ENCODE results near the gene WFIKKN2. TPM values are rescaled to one million over a fixed set of nuclear protein-coding genes. Genes with fewer than 3 reads are reported as not detected.

Gene WFIKKN2
- total and polyA plus RNA-seq, 4 donors: 0.01 to 0.31 (median 0.13) TPM

- peaks cover 0 to 6% (median 0%) of the 10 kb centered on the region in 4 donors for H3K9me3 ChIP-seq (ENCODE audit: control insufficient read depth in 4 of 4, insufficient read depth in 3 of 4, low read length in 3 of 4)
- 96 to 97% methylated on average over 5 of the region's 5 CpGs for WGBS, 2 donors
- H3K4me3 ChIP-seq: no peak overlapping the region
- no peak for ATAC-seq (ENCODE audit: insufficient read depth, low FRiP score)
- peaks cover 0 to 1% (median 0%) of the 10 kb centered on the region in 5 donors for H3K4me1 ChIP-seq (ENCODE audit: control insufficient read depth in 5 of 5, insufficient read depth in 5 of 5, low read length in 5 of 5)
- H3K27ac ChIP-seq (ENCODE audit: low read depth in 1 of 2, low read length in 1 of 2): no peak overlapping the region
- no peaks in the 10 kb centered on the region for H3K36me3 ChIP-seq (ENCODE audit: control insufficient read depth in 4 of 4, insufficient read depth in 4 of 4, low read length in 4 of 4)
- no peak overlapping the region for H3K9ac ChIP-seq (ENCODE audit: insufficient read depth in 1 of 2, low read length in 2 of 2)
- TF ChIP-seq, protein P1, sequence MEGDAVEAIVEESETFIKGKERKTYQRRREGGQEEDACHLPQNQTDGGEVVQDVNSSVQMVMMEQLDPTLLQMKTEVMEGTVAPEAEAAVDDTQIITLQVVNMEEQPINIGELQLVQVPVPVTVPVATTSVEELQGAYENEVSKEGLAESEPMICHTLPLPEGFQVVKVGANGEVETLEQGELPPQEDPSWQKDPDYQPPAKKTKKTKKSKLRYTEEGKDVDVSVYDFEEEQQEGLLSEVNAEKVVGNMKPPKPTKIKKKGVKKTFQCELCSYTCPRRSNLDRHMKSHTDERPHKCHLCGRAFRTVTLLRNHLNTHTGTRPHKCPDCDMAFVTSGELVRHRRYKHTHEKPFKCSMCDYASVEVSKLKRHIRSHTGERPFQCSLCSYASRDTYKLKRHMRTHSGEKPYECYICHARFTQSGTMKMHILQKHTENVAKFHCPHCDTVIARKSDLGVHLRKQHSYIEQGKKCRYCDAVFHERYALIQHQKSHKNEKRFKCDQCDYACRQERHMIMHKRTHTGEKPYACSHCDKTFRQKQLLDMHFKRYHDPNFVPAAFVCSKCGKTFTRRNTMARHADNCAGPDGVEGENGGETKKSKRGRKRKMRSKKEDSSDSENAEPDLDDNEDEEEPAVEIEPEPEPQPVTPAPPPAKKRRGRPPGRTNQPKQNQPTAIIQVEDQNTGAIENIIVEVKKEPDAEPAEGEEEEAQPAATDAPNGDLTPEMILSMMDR (IDR thresholded peaks at IDR 0.05; ENCODE audit: control extremely low read depth, extremely low read depth): no peak
- H3K27me3 ChIP-seq (ENCODE audit: control insufficient read depth in 3 of 3, insufficient read depth in 3 of 3, low read length in 2 of 3): no peaks in the 10 kb centered on the region
- no peak for DNase-seq
These were observed 43.7 kb downstream of the WFIKKN2 start for GRCh38 chr17:50879086-50879485.

- no peak overlapping the region for H3K4me3 ChIP-seq
- H3K9ac ChIP-seq (ENCODE audit: insufficient read depth in 1 of 2, low read length in 2 of 2): no peak overlapping the region
- H3K9me3 ChIP-seq (ENCODE audit: control insufficient read depth in 4 of 4, insufficient read depth in 3 of 4, low read length in 3 of 4): peaks cover 0 to 6% (median 0%) of the 10 kb centered on the region in 4 donors
- TF ChIP-seq, protein P1 (IDR thresholded peaks at IDR 0.05; ENCODE audit: control extremely low read depth, extremely low read depth): no peak
- ATAC-seq (ENCODE audit: insufficient read depth, low FRiP score) (no peak), DNase-seq (no peak)
- peaks cover 0 to 13% (median 0%) of the 10 kb centered on the region in 5 donors for H3K4me1 ChIP-seq (ENCODE audit: control insufficient read depth in 5 of 5, insufficient read depth in 5 of 5, low read length in 5 of 5)
- no peaks in the 10 kb centered on the region for H3K36me3 ChIP-seq (ENCODE audit: control insufficient read depth in 4 of 4, insufficient read depth in 4 of 4, low read length in 4 of 4)
- no peaks in the 10 kb centered on the region for H3K27me3 ChIP-seq (ENCODE audit: control insufficient read depth in 3 of 3, insufficient read depth in 3 of 3, low read length in 2 of 3)
- WGBS, 2 donors: 96 to 98% methylated on average over 2 of the region's 2 CpGs
- no peak overlapping the region for H3K27ac ChIP-seq (ENCODE audit: low read depth in 1 of 2, low read length in 1 of 2)
These were observed 45.8 kb downstream of the WFIKKN2 start for GRCh38 chr17:50881182-50881581.

DNA sequence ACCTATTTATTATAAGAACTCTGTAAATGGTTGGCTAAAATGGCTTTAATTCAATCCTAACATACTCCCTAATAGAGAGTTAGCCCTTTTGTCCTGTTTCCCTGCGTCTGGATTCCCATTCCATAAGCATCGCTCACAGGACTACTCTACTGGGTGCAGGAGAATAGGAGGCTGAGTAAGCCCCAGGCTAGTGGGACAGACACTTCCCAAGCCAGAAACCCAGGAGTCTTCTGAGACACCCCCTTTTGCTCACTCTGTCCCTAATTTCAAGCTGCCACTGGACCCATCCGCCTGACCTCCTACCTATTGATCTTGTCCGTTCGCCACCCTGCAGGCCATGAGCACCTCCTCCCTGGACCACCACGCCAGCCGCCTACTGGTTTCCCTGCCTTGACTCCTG is 47.5 kb downstream of the WFIKKN2 start:
- Histone ChIP-seq H3K27ac (ENCODE audit: low read depth in 1 of 2, low read length in 1 of 2) (no peak overlapping the region), H3K9ac (ENCODE audit: insufficient read depth in 1 of 2, low read length in 2 of 2) (no peak overlapping the region), H3K27me3 (ENCODE audit: control insufficient read depth in 3 of 3, insufficient read depth in 3 of 3, low read length in 2 of 3) (no peaks in the 10 kb centered on the region), H3K36me3 (ENCODE audit: control insufficient read depth in 4 of 4, insufficient read depth in 4 of 4, low read length in 4 of 4) (no peaks in the 10 kb centered on the region), H3K4me3 (no peak overlapping the region), H3K4me1 (ENCODE audit: control insufficient read depth in 5 of 5, insufficient read depth in 5 of 5, low read length in 5 of 5) (peaks cover 0 to 13% (median 0%) of the 10 kb centered on the region in 5 donors), H3K9me3 (ENCODE audit: control insufficient read depth in 4 of 4, insufficient read depth in 3 of 4, low read length in 3 of 4) (peaks cover 0 to 6% (median 0%) of the 10 kb centered on the region in 4 donors)
- no peak for ATAC-seq (ENCODE audit: insufficient read depth, low FRiP score)
- TF ChIP-seq, protein P1 (IDR thresholded peaks at IDR 0.05; ENCODE audit: control extremely low read depth, extremely low read depth): no peak
- WGBS, 2 donors: 98% methylated on average over 7 of the region's 7 CpGs
- DNase-seq: no peak

DNA sequence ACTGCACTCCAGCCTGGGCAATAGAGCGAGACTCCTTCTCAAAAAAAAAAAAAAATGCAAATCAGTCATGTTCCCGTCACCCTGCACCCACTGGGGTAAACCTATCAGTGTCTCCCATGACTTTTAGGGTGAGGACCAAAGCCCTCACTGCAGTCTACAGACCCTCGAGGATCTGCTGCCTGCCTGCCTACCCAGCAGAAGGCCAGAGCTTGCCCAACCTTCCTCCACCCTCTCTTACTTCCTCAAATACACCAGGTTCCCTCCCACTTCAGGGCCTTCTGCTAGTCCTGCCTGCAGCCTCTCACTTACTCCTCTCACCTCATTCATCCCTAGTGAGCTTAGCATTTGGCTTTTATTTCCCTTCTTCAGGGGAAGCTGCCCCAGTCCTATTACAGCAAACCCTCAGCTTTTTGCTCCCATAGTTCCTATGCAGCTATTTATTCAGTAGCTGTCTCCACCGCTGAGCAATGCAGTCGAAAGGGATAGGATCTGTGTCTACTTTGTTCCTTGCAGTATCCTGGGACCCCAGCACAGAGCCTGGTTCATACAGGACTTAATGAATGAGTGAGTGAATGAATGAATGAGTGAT is 48.6 kb downstream of the WFIKKN2 start:
- Histone ChIP-seq H3K9ac (ENCODE audit: insufficient read depth in 1 of 2, low read length in 2 of 2) (no peak overlapping the region), H3K27ac (ENCODE audit: low read depth in 1 of 2, low read length in 1 of 2) (peak overlapping the region in 1 of 2 donors; percentile 74), H3K4me3 (no peak overlapping the region), H3K4me1 (ENCODE audit: control insufficient read depth in 5 of 5, insufficient read depth in 5 of 5, low read length in 5 of 5) (peaks cover 0 to 13% (median 0%) of the 10 kb centered on the region in 5 donors), H3K36me3 (ENCODE audit: control insufficient read depth in 4 of 4, insufficient read depth in 4 of 4, low read length in 4 of 4) (no peaks in the 10 kb centered on the region), H3K9me3 (ENCODE audit: control insufficient read depth in 4 of 4, insufficient read depth in 3 of 4, low read length in 3 of 4) (peaks cover 0 to 6% (median 0%) of the 10 kb centered on the region in 4 donors), H3K27me3 (ENCODE audit: control insufficient read depth in 3 of 3, insufficient read depth in 3 of 3, low read length in 2 of 3) (no peaks in the 10 kb centered on the region)
- ATAC-seq (ENCODE audit: insufficient read depth, low FRiP score): no peak
- 52 to 65% methylated on average over 5 of the region's 5 CpGs for WGBS, 2 donors
- TF ChIP-seq, protein P1 (IDR thresholded peaks at IDR 0.05; ENCODE audit: control extremely low read depth, extremely low read depth): no peak
- DNase-seq: no peak
